Memory B cell (primary cell): ENCODE results near the gene PLD1.

ENCODE experiments used
- ATAC-seq: fragments of 150-1000 bp; cut with Tn5 transposase; 2 replicates; pipeline ENCODE4 v1.10.0; 2021; ENCODE audit warnings: low read depth, mild to moderate bottlenecking, moderate library complexity
- DNase-seq, 2 donors: peaks; one replicate each; pipeline ENCODE4 v3.0.0; 2022; ENCODE audit warnings: low spot score in 2 of 2
- H3K27ac Mint-ChIP-seq: one replicate; pipeline ENCODE4 v1.8.0; 2022; ENCODE audit warnings: mild to moderate bottlenecking, moderate library complexity, mixed read lengths
- H3K27me3 Mint-ChIP-seq: one replicate; pipeline ENCODE4 v1.8.0; 2022; ENCODE audit warnings: mixed read lengths
- H3K36me3 Mint-ChIP-seq: one replicate; pipeline ENCODE4 v1.8.0; 2022; ENCODE audit warnings: mild to moderate bottlenecking, mixed read lengths
- H3K4me1 Mint-ChIP-seq: one replicate; pipeline ENCODE4 v1.8.0; 2022; ENCODE audit warnings: mixed read lengths
- H3K4me3 Mint-ChIP-seq: one replicate; pipeline ENCODE4 v1.8.0; 2022; ENCODE audit warnings: mild to moderate bottlenecking, moderate library complexity, mixed read lengths
- H3K9me3 Mint-ChIP-seq: one replicate; pipeline ENCODE4 v1.8.0; 2022; ENCODE audit warnings: mixed read lengths

PLD1 gene

DNA sequence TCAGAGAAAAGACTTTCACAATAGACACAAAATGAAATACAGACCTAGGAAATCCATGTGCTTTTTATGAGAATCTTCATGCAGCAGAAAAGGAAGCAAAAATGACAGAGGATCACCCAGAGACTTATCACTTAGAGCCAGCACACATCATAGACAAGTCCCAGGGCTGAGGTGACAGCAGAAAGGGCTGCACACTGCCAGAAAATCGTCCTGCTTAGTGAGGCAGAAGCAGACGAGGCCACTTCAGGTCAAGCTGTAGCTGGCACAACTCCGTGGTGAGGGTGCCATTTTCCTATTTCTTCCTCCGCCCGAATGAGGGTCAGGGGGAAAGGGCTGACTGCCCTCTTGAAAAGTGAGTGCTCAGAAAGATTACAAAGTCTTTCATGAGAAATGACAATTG lies 254.1 kb downstream of the PLD1 start:
- ATAC-seq (no peak), DNase-seq (no peak)
- H3K36me3 Mint-ChIP-seq: no peaks in the 10 kb centered on the region
- no peaks in the 10 kb centered on the region for H3K4me1 Mint-ChIP-seq
- H3K4me3 Mint-ChIP-seq: no peak overlapping the region
- H3K9me3 Mint-ChIP-seq: no peaks in the 10 kb centered on the region
- no peaks in the 10 kb centered on the region for H3K27me3 Mint-ChIP-seq
- no peak overlapping the region for H3K27ac Mint-ChIP-seq

GRCh38 chr3:171553086-171553485 lies 257.2 kb downstream of the PLD1 start:
- ATAC-seq (no peak), DNase-seq (no peak)
- no peak overlapping the region for H3K27ac Mint-ChIP-seq
- no peak overlapping the region for H3K4me3 Mint-ChIP-seq
- no peaks in the 10 kb centered on the region for H3K27me3 Mint-ChIP-seq
- no peaks in the 10 kb centered on the region for H3K4me1 Mint-ChIP-seq
- H3K36me3 Mint-ChIP-seq: no peaks in the 10 kb centered on the region
- H3K9me3 Mint-ChIP-seq: no peaks in the 10 kb centered on the region

- H3K4me1 Mint-ChIP-seq: no peaks in the 10 kb centered on the region
- ATAC-seq (no peak), DNase-seq (no peak)
- H3K36me3 Mint-ChIP-seq: no peaks in the 10 kb centered on the region
- no peaks in the 10 kb centered on the region for H3K9me3 Mint-ChIP-seq
- H3K4me3 Mint-ChIP-seq: no peak overlapping the region
- H3K27ac Mint-ChIP-seq: no peak overlapping the region
- no peaks in the 10 kb centered on the region for H3K27me3 Mint-ChIP-seq
These were observed 257.8 kb downstream of the PLD1 start for GRCh38 chr3:171552531-171552930.

DNA sequence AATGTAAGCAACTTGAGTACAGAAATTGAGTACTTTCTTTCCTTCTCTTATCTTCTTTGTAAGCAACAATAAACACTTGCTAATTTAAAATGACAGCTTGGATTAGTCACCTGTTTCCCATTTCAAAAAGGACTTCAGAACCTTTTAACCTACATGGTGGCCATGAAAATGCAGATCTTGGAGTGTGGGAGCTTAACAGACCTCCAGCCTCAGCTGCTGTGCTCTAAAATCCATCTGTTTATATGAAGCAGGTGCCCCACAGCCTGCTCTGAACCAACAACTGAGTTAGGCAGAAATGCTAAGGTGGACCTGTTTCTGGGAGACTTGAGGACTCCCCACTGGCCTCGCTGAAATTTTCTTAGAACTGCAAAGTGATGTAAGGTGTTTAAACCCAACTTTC lies 259.0 kb downstream of the PLD1 start:
- Mint-ChIP-seq H3K27ac (no peak overlapping the region), H3K36me3 (no peaks in the 10 kb centered on the region), H3K9me3 (no peaks in the 10 kb centered on the region), H3K27me3 (no peaks in the 10 kb centered on the region), H3K4me1 (no peaks in the 10 kb centered on the region), H3K4me3 (no peak overlapping the region)
- ATAC-seq: no peak
- no peak for DNase-seq
